ENCODE measurements around the gene CCDC51. TPM values are rescaled to one million over a fixed set of nuclear protein-coding genes. Genes with fewer than 3 reads are reported as not detected.
A peak's percentile ranks its signal among the peaks of the same experiment; 100 is the strongest.

CCDC51 gene
- total and polyA plus RNA-seq, 9 of the 15 experiments (the other 6 are each of a cell fraction or from before 2014, with no cell fraction given), result 6.5 to 18.6 (median 15.7) TPM

GRCh38 chr3:48465531-48466378, 25.8 kb upstream of the CCDC51 start (continued):
- TF ChIP-seq HSF4 (CRISPR knock-in tag; IDR thresholded peaks at IDR 0.05; ENCODE audit: borderline replicate concordance) (no peak), SAFB2 (IDR thresholded peaks at IDR 0.05; ENCODE audit: borderline replicate concordance, low read depth, low read length, severe bottlenecking) (no peak), ZNF699 (CRISPR knock-in tag; IDR thresholded peaks at IDR 0.05; ENCODE audit: insufficient replicate concordance) (no peak), JUNB (CRISPR knock-in tag; conservative IDR thresholded peaks at IDR 0.05) (no peak), ZNF253 (CRISPR knock-in tag; conservative IDR thresholded peaks at IDR 0.05) (no peak), POLR3A (IDR thresholded peaks at IDR 0.05; ENCODE audit: borderline replicate concordance, extremely low read depth, insufficient read depth, insufficient read length) (no peak), MAFG (tag; conservative IDR thresholded peaks at IDR 0.05) (peak; percentile 90), ZNF23 (CRISPR knock-in tag; IDR thresholded peaks at IDR 0.05) (no peak), TBP (optimal IDR thresholded peaks at IDR 0.05; ENCODE audit: low read depth, low read length) (peak; percentile 9), CGGBP1 (CRISPR knock-in tag; IDR thresholded peaks at IDR 0.05) (no peak), PML (IDR thresholded peaks at IDR 0.05; ENCODE audit: low read length) (no peak), RCOR1 (IDR thresholded peaks at IDR 0.05; ENCODE audit: borderline replicate concordance in 1 of 2, low read depth in 2 of 2, low read length in 2 of 2) (peak in 1 of 2 experiments; percentile 72; a peak in 1 of 4 replicates), PTRF (tag; IDR thresholded peaks at IDR 0.05) (no peak), FOXJ3 (CRISPR knock-in tag; IDR thresholded peaks at IDR 0.05) (peak; percentile 82), PRPF4 (IDR thresholded peaks at IDR 0.05; ENCODE audit: insufficient read depth, low read depth, low read length, poor library complexity, severe bottlenecking) (no peak), JUND (IDR thresholded peaks at IDR 0.05; ENCODE audit: borderline replicate concordance, low read depth, low read length) (peak; percentile 67), JUND (tag; IDR thresholded peaks at IDR 0.05; ENCODE audit: borderline replicate concordance, low read depth, low read length) (no peak; the same call in 2 of the 3 replicates), WHSC1 (IDR thresholded peaks at IDR 0.05; ENCODE audit: low read length) (no peak), E2F3 (CRISPR knock-in tag; IDR thresholded peaks at IDR 0.05) (no peak), TCF7L2 (IDR thresholded peaks at IDR 0.05; ENCODE audit: low read depth, low read length) (0 out of 2 replicates have a peak, but pooled peaks have one; percentile 49), HOMEZ (CRISPR knock-in tag; IDR thresholded peaks at IDR 0.05) (no peak), CEBPB (tag; IDR thresholded peaks at IDR 0.05) (no peak), U2AF1 (optimal IDR thresholded peaks at IDR 0.05; ENCODE audit: low read depth, low read length) (no peak), SMAD1 (IDR thresholded peaks at IDR 0.05; ENCODE audit: low read depth, low read length, partially characterized antibody) (no peak), ELK3 (CRISPR knock-in tag; IDR thresholded peaks at IDR 0.05) (no peak), KAT8 (IDR thresholded peaks at IDR 0.05; ENCODE audit: low read depth) (no peak), HDAC6 (IDR thresholded peaks at IDR 0.05; ENCODE audit: low read depth, low read length) (no peak), POLR2A (conservative IDR thresholded peaks at IDR 0.05) (0 out of 2 replicates have a peak, but pooled peaks have one; percentile 27)

All from K562 (cell line).